Fibroblast of peridontal ligament (primary cell): ENCODE measurements around the gene NPPA.

Experiments
- DNase-seq: peaks from one replicate; pipeline ENCODE4 v3.0.0-alpha.2; 2010; ENCODE audit errors: extremely low read depth

Gene NPPA

GRCh38 chr1:11842154-11843041, 5.2 kb downstream of the NPPA start:
- DNase-seq = no peak

GRCh38 chr1:11841245-11842153, 6.1 kb downstream of the NPPA start:
- DNase-seq = no peak

- no peak for DNase-seq
Measured at GRCh38 chr1:11839727-11840705, 7.6 kb downstream of the NPPA start.

- peak; percentile 54 for DNase-seq
Measured at GRCh38 chr1:11838349-11839272, 9.0 kb downstream of the NPPA start.

GRCh38 chr1:11837767-11838348, 9.7 kb downstream of the NPPA start:
- no peak for DNase-seq

- DNase-seq = no peak
Measured at GRCh38 chr1:11836955-11837766, 10.4 kb downstream of the NPPA start.

GRCh38 chr1:11835441-11836225, 11.9 kb downstream of the NPPA start:
- no peak for DNase-seq

- no peak for DNase-seq
Measured at GRCh38 chr1:11833900-11834299, 13.7 kb downstream of the NPPA start.

- no peak for DNase-seq
Measured at GRCh38 chr1:11833497-11833896, 14.1 kb downstream of the NPPA start.

- DNase-seq = no peak
Measured at GRCh38 chr1:11831945-11832725, 15.4 kb downstream of the NPPA start.

GRCh38 chr1:11828511-11828910, 19.1 kb downstream of the NPPA start:
- DNase-seq = no peak

- DNase-seq = no peak
Measured at GRCh38 chr1:11826946-11827345, 20.6 kb downstream of the NPPA start.

- no peak for DNase-seq
Measured at GRCh38 chr1:11825131-11825530, 22.5 kb downstream of the NPPA start.

GRCh38 chr1:11823366-11824137, 24.0 kb downstream of the NPPA start:
- no peak for DNase-seq

- DNase-seq = peak; percentile 40
Measured at GRCh38 chr1:11822091-11822490, 25.5 kb downstream of the NPPA start.

- no peak for DNase-seq
Measured at GRCh38 chr1:11817192-11817591, 30.4 kb downstream of the NPPA start.

GRCh38 chr1:11813021-11813420, 34.6 kb downstream of the NPPA start:
- DNase-seq = no peak
